HEK293T (cell line): ENCODE results near the gene TLE2.

Source experiments
- CTCF ChIA-PET: fragments of 350-600 bp; formaldehyde crosslinking; extraction: SDS; loops from one replicate; lab custom pipeline; 2021; ENCODE audit warnings: antibody characterized with exemption, inconsistent platforms; lab: Yijun Ruan, JAX
- POLR2A ChIA-PET: fragments of 350-600 bp; formaldehyde crosslinking; extraction: SDS; loops from one replicate; lab custom pipeline; 2020; ENCODE audit warnings: antibody characterized with exemption, inconsistent platforms; lab: Yijun Ruan, JAX
- DNase-seq: peaks from one replicate; pipeline ENCODE4 v3.0.0; 2012; ENCODE audit warnings: mixed read lengths; ENCODE audit errors: extremely low spot score
- ARNT ChIP-seq: fragments of 450-650 bp; IDR thresholded peaks from 2 replicates; pipeline ENCODE4 v1.6.1; 2017; ENCODE audit warnings: mild to moderate bottlenecking
- BHLHE40 ChIP-seq: fragments of 450-650 bp; IDR thresholded peaks from 2 replicates; pipeline ENCODE4 v1.6.1; 2016; ENCODE audit warnings: mild to moderate bottlenecking, moderate library complexity, borderline replicate concordance
- CTBP1 ChIP-seq: fragments of 450-650 bp; IDR thresholded peaks from 2 replicates; pipeline ENCODE4 v1.6.1; 2016; ENCODE audit warnings: borderline replicate concordance
- ELF4 ChIP-seq: fragments of 450-650 bp; IDR thresholded peaks from 2 replicates; pipeline ENCODE4 v1.6.1; 2017; ENCODE audit warnings: antibody characterized with exemption
- FOXA1 ChIP-seq: fragments of 450-650 bp; IDR thresholded peaks from 2 replicates; pipeline ENCODE4 v1.6.1; 2016; ENCODE audit warnings: mild to moderate bottlenecking
- FOXK2 ChIP-seq: fragments of 450-650 bp; IDR thresholded peaks from 2 replicates; pipeline ENCODE4 v1.6.1; 2016; ENCODE audit warnings: mild to moderate bottlenecking
- FOXM1 ChIP-seq: fragments of 450-650 bp; IDR thresholded peaks from 2 replicates; pipeline ENCODE4 v1.6.1; 2017; ENCODE audit warnings: mild to moderate bottlenecking, borderline replicate concordance
- HDGF ChIP-seq: fragments of 450-650 bp; IDR thresholded peaks from 2 replicates; pipeline ENCODE4 v1.6.1; 2017; ENCODE audit warnings: antibody characterized with exemption, borderline replicate concordance
- L3MBTL2 ChIP-seq: fragments of 450-650 bp; conservative IDR thresholded peaks from 2 replicates; pipeline ENCODE4 v1.6.1; 2016; ENCODE audit warnings: mild to moderate bottlenecking
- LEF1 ChIP-seq: fragments of 450-650 bp; IDR thresholded peaks from 2 replicates; pipeline ENCODE4 v1.6.1; 2017; ENCODE audit warnings: mild to moderate bottlenecking, borderline replicate concordance
- NFRKB ChIP-seq: fragments of 450-650 bp; IDR thresholded peaks from 2 replicates; pipeline ENCODE4 v1.6.1; 2016; ENCODE audit warnings: mild to moderate bottlenecking, moderate library complexity
- SP1 ChIP-seq: fragments of 450-650 bp; IDR thresholded peaks from 2 replicates; pipeline ENCODE4 v1.6.1; 2017
- SUZ12 ChIP-seq: fragments of 450-650 bp; IDR thresholded peaks from 2 replicates; pipeline ENCODE4 v1.6.1; 2016; ENCODE audit warnings: mild to moderate bottlenecking
- TARDBP ChIP-seq: fragments of 450-650 bp; IDR thresholded peaks from 2 replicates; pipeline ENCODE4 v1.6.1; 2016
- ZNF384 ChIP-seq: fragments of 450-650 bp; IDR thresholded peaks from 2 replicates; pipeline ENCODE4 v1.6.1; 2016
- TF ChIP-seq, protein P1 (sequence below): fragments of 450-650 bp; IDR thresholded peaks from 2 replicates; pipeline ENCODE4 v1.6.1; 2016

The TLE2 gene

DNA sequence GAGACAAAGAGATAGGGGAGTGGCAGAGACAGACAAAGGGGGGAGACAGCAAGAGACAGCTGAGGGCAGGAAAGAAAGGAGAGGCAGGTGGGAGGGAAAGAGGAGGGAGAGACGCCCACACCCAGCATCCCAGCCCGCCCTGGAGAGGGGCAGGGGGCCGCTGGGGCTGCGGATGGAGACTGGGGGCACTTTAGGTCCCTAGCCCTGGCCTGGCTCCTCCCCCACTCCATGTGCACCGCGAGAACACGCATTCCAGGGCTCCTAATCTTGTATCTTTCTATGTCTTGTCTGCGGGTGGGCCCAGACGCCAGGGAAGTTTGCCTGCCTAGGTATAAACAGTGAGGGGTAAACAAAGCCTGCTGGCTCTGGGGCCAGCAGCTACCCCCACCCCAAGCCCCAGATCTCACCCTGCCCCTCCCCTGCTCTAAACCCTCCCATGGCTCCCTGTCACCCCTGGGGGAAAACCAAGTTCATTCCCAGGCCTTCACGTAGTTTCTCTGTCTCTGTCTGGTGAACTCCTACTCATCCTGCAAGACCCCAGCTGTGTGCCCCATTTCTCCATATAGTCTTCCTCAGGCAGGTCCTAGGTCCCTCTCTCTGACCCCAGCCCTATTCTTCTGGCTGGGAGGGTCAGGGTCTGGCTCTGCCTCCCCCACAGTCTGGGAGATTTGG is 27.5 kb upstream of the TLE2 start:
- TF ChIP-seq ELF4 (no peak), FOXK2 (no peak), ARNT (no peak), LEF1 (no peak), FOXM1 (no peak), CTBP1 (no peak), SUZ12 (no peak), BHLHE40 (no peak), NFRKB (no peak), ZNF384 (no peak), FOXA1 (no peak), SP1 (no peak), L3MBTL2 (no peak), HDGF (no peak), TARDBP (no peak)
- TF ChIP-seq, protein P1, sequence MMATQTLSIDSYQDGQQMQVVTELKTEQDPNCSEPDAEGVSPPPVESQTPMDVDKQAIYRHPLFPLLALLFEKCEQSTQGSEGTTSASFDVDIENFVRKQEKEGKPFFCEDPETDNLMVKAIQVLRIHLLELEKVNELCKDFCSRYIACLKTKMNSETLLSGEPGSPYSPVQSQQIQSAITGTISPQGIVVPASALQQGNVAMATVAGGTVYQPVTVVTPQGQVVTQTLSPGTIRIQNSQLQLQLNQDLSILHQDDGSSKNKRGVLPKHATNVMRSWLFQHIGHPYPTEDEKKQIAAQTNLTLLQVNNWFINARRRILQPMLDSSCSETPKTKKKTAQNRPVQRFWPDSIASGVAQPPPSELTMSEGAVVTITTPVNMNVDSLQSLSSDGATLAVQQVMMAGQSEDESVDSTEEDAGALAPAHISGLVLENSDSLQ, result no peak
- no peak for DNase-seq
- CTCF ChIA-PET, result no interaction called here
- POLR2A ChIA-PET, result no interaction called here

DNA sequence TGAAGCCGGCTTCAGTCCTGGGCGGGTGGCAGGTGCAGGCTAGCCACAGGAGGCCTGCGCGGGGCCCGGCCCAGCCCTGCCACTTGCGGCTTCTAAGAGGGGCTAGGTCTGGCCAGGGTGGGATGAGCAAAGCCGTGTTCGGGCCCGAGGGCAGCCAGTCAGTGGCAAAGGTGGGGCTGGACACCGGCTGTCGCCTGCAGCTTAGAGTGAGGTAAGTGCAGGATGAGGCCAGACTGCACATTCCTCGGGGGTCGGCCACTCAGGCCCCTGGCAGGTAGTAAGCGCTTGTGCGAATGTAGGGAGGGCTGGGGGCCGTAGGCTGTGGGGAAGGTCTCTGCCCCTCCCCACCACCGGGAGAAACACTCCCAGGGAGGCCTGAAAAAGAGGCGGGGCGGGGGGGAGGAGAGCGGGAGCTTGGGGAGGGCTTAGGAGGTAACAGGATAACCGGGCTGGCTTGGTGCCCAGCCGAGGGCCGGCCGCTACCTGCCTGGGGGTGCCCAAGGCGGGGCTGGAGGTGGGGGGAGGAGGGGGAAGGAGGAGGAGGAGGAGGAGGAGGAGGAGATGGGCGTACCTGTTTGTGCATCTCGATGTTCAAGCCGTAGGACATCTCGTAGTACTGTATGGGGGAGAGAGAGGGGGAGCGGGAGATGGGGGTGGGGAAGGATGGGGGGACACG is 26.8 kb upstream of the TLE2 start:
- DNase-seq, result no peak
- POLR2A ChIA-PET, result no interaction called here
- TF ChIP-seq ELF4 (no peak), TARDBP (no peak), FOXA1 (no peak), SUZ12 (no peak), ARNT (no peak), BHLHE40 (no peak), NFRKB (no peak), L3MBTL2 (no peak), CTBP1 (no peak), FOXK2 (no peak), HDGF (no peak), FOXM1 (no peak), LEF1 (no peak), ZNF384 (no peak), SP1 (no peak)
- TF ChIP-seq, protein P1, result no peak
- CTCF ChIA-PET, result no interaction called here

DNA sequence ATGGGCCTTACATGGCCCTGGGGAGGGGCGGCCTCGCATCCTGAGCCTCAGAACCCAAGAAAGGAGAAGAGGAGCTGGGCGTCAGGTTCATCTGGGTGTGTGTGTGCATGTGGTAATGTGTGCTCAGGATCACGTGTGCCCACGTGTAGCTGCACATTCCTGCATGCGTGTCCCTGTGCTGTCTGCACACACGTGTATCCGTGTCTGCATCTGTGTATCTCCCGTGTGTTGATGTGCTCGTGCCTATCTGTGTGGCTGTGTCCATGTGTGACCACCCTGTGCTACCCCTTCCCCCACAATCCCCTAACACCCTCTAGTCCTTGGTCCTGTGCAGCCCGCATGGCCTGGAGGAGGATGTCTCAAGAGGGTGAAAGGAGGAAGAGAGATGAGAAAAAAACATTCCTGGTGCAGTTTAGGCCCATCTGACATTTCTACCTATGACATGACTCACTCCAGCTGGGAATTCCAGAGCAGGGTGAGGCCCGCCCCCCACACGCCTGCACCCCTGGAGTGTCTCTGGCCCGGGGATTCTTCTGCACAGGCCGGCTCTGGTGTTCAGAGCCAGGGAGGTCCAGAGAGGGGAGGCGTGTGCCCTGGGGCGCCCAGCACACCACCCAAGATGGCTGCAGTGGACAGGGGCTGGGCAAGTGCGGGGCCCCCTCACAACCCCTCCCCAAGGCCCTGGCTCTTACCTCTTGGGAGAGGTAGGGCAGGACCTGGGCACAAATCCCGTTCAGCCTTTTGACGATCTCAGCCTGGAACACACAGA is 26.1 kb upstream of the TLE2 start:
- DNase-seq, result no peak
- ChIA-PET POLR2A (interaction anchor here (2.0 kb wide), 1 partner anchor 19 kb away, joined by 13 read pairs; no protein-coding TSS in a partner anchor), CTCF (interaction anchor here (0.9 kb wide), 1 partner anchor 19 kb away, joined by 3 read pairs; no protein-coding TSS in a partner anchor)

DNA sequence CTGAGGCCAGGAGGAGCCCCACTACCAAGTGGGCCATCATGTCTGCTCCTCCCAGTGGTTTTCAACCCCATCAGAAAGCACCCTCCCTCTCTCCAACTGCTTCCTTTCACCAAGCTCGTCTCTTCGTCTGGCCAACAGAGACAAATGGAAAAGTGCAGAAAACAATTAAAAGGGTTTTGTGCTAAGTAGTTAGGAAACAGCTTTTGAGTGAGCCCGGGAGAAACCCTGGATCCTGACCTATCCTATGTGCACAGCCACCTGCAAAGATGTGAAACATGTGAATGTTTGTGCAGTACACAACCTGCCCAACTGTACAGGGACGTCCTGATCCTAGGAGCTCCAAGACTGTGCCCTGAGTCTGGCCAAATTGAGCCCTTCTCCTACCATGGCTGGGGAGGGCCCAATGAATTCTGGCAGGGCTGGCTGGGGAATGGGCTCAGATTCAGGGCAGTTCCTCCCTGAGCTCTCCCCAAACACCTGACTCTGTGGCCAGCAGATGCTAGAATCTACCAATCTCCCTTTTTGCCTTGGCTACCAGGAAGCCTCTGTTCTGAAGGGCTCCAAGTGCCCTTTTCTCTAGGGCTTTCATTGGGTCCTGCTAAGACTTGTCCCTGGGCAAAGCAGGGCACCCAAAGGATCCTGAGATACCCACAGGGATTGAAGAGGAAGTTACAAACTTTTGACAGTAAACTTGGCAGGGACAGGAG is 25.3 kb upstream of the TLE2 start:
- TF ChIP-seq L3MBTL2, result no peak
- no peak for TF ChIP-seq SP1
- no peak for TF ChIP-seq SUZ12
- no peak for TF ChIP-seq HDGF
- TF ChIP-seq ARNT, result no peak
- no peak for TF ChIP-seq ZNF384
- no peak for TF ChIP-seq ELF4
- TF ChIP-seq FOXM1, result no peak
- TF ChIP-seq LEF1, result no peak
- no peak for TF ChIP-seq BHLHE40
- no peak for TF ChIP-seq CTBP1
- no peak for TF ChIP-seq FOXA1
- TF ChIP-seq FOXK2, result no peak
- TF ChIP-seq TARDBP, result no peak
- TF ChIP-seq, protein P1, result no peak
- no peak for TF ChIP-seq NFRKB
- no peak for DNase-seq
- POLR2A ChIA-PET, result interaction anchor here (2.0 kb wide), 1 partner anchor 19 kb away, joined by 13 read pairs; no protein-coding TSS in a partner anchor
- CTCF ChIA-PET, result interaction anchor here (0.9 kb wide), 1 partner anchor 18 kb away, joined by 3 read pairs; no protein-coding TSS in a partner anchor

More for the DNA sequence above, 26.1 kb upstream of the TLE2 start:
- TF ChIP-seq ARNT, result no peak
- no peak for TF ChIP-seq FOXA1
- TF ChIP-seq CTBP1, result no peak
- no peak for TF ChIP-seq ELF4
- no peak for TF ChIP-seq ZNF384
- no peak for TF ChIP-seq FOXM1
- TF ChIP-seq SP1, result no peak
- TF ChIP-seq, protein P1, result no peak
- no peak for TF ChIP-seq SUZ12
- no peak for TF ChIP-seq FOXK2
